GM12872 (cell line): ENCODE measurements around the gene CES3.

Experiments
- TF ChIP-seq, protein P1 (sequence below): IDR thresholded peaks from 3 replicates; pipeline ENCODE4 v1.5.1; 2011; ENCODE audit warnings: low read depth, mild to moderate bottlenecking, low read length, moderate library complexity; ENCODE audit not compliant: insufficient read depth

Gene CES3

GRCh38 chr16:66921729-66922450, 39.2 kb upstream of the CES3 start:
- TF ChIP-seq, protein P1, sequence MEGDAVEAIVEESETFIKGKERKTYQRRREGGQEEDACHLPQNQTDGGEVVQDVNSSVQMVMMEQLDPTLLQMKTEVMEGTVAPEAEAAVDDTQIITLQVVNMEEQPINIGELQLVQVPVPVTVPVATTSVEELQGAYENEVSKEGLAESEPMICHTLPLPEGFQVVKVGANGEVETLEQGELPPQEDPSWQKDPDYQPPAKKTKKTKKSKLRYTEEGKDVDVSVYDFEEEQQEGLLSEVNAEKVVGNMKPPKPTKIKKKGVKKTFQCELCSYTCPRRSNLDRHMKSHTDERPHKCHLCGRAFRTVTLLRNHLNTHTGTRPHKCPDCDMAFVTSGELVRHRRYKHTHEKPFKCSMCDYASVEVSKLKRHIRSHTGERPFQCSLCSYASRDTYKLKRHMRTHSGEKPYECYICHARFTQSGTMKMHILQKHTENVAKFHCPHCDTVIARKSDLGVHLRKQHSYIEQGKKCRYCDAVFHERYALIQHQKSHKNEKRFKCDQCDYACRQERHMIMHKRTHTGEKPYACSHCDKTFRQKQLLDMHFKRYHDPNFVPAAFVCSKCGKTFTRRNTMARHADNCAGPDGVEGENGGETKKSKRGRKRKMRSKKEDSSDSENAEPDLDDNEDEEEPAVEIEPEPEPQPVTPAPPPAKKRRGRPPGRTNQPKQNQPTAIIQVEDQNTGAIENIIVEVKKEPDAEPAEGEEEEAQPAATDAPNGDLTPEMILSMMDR, result no peak

GRCh38 chr16:66923247-66923731, 37.8 kb upstream of the CES3 start:
- TF ChIP-seq, protein P1, result no peak

GRCh38 chr16:66923866-66924265, 37.2 kb upstream of the CES3 start:
- TF ChIP-seq, protein P1, result no peak

DNA sequence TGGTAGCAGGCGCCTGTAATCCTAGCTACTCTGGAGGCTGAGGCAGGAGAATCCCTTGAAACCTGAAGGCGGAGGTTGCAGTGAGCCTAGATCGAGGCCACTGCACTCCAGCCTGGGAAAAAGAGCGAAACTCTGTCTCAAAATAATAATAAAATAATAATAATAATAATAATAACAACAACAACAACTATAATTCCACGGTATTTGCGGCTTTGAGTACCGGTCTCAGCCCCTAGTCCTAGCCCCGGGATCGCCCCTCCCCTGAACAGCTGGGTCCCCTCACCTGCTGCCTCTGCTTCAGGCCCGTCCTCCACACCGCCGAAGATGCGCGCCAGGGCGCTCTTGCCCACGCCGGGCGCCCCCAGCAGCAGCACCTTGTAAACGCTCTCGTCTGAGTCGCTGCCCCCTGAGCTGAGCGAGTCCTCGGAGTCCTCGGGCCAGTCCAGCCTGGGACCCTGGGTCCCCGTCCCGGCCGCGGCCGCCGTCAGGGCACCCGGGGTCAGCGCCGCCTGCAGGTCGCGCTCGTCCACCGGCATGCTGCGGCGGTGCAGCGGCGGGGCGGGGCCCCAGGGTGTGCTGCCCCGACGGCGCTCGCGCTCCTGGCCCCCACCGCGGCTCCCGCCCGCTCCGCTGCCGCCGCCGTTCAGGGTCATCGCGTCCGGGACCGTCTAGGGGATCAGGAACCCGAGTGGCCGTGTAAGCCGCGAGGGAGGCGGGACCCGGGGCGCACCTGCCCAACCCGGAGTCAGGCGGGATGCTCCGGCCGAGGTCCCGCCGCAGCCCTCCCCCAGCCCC, 36.3 kb upstream of the CES3 start:
- TF ChIP-seq, protein P1, result peak; percentile 45; the same call in 1 of the 3 replicates

DNA sequence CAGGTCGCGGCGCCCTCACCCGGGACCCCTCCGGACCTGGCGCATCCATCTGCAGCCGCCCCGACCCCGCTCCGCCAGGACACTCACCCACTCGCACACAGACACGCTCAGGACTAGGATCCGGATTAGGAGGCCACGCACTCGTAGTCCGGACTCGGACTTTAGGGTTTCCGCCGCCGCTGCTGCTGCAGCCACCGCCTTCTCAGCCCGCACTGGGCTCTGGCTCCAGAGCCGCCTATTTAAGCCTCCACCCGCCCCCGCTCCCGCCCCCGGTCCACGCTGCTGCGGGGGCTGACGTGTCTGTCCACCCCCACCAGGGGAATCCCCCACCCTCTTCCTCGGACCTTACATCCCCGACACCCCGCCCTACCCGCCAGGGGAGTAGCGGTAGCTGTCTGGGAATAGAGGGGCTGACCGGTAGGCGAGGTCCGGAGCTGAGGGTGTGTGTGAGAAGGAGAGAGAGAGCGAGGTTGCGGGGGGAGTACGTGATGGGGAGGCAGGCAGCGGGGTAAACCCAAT, 35.7 kb upstream of the CES3 start, which contains the start of gene RRAD:
RRAD (minus strand) TSS at position 214 of the 519 bp plus-strand sequence. CDS start 356 bp downstream, outside the sequence.
- TF ChIP-seq, protein P1, result no peak

GRCh38 chr16:66926171-66926947, 34.7 kb upstream of the CES3 start:
- TF ChIP-seq, protein P1, result no peak
